SKM-1 treated with dmso at 0.1 percent for 144 hours (cell line): ENCODE measurements around the gene SNRNP70.
A peak's percentile ranks its signal among the peaks of the same experiment; 100 is the strongest.
"Not testable (repeated sequence)": the region's sequence is repeated elsewhere in the genome, so short reads cannot be mapped to it uniquely, and the experiment has no call there.

Experiments
- DNase-seq: peaks from one replicate; lab custom pipeline; 2025; ENCODE audit not compliant: unreplicated experiment; lab: John Stamatoyannopoulos, UW

SNRNP70 gene, protein sequence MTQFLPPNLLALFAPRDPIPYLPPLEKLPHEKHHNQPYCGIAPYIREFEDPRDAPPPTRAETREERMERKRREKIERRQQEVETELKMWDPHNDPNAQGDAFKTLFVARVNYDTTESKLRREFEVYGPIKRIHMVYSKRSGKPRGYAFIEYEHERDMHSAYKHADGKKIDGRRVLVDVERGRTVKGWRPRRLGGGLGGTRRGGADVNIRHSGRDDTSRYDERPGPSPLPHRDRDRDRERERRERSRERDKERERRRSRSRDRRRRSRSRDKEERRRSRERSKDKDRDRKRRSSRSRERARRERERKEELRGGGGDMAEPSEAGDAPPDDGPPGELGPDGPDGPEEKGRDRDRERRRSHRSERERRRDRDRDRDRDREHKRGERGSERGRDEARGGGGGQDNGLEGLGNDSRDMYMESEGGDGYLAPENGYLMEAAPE

GRCh38 chr19:49085020-49085867 is at the start of gene SNRNP70:
Gene SNRNP70 (plus strand): TSS chr19:49085451. CDS start chr19:49086415, 964 bp downstream.
- peak; percentile 80 for DNase-seq

DNA sequence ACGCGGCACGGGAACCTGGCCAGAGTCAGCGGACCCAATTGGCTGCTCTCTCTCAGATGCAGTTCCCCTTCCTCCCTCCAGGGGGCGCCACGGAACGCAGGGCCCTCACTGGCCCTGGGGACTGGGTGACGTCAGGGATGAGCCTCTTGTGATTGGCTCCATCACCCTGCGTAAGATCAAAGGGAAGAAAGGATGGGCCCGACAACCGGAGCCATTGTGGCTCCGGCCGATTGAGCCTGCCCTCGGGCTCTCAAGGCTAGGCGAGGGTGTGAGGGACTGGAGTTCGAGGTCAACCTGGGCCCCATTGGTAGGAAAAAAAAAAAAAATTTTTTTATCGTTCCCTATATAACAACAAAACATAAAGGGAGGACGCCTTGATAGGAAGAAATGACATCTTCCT is 48.4 kb upstream of the SNRNP70 start, which contains the start of gene CGB1:
Gene CGB1 (minus strand): TSS at position 81 of the 400 bp plus-strand sequence. CDS start 184 bp downstream, outside the sequence.
- not testable (repeated sequence) for DNase-seq

- not testable (repeated sequence) for DNase-seq
Measured at GRCh38 chr19:49038111-49038510, 47.1 kb upstream of the SNRNP70 start.

GRCh38 chr19:49038557-49039276 is 46.5 kb upstream of the SNRNP70 start:
- not testable (repeated sequence) for DNase-seq

- not testable (repeated sequence) for DNase-seq
Measured at GRCh38 chr19:49039736-49040135, 45.5 kb upstream of the SNRNP70 start.

DNA sequence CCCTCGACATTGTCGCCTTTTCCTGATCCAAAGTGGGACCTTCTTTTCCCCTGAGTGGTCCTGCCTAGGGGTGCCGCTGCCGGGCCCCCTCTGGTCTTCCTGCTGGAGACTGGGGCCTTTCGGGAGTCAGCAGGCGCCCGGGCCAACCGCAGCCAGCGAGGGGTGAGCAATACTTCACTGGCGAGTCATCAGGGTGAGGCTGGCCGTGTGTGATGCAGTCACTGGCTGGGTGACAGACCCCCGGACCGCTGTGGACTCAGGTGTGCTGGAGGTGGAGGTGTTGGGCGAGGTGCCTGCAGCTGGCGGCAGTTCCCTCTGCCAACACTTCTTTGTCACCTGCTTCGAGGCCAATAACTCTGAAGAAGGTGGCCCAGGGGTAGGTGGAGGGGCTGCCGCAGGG is 43.1 kb upstream of the SNRNP70 start:
- no peak for DNase-seq

GRCh38 chr19:49042666-49043065 is 42.6 kb upstream of the SNRNP70 start:
- DNase-seq, result not testable (repeated sequence)

GRCh38 chr19:49043548-49043947 is 41.7 kb upstream of the SNRNP70 start, which contains the start of gene CGB5:
Gene CGB5 (plus strand): TSS chr19:49043848. CDS start chr19:49044210, 362 bp downstream.
- DNase-seq, result not testable (repeated sequence)

DNA sequence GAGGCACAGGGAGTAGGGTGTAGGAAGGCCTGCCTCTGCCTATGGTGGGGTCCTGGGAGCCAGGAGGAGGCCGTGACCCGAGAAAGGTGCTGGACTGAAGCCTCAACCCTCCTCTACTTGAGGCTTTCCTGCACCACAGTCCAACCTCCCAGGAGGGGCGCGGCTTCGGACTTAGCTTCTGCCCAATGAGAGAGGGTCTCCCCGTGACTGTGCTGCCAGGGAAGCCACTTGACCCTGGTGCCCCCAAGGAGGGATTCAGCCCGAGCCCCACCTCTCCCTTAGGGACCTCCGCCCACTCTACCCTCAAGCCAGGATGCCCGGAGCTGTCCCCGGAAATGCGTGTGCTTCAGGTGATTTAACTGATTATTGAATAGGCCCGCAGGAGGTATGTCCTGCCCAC is 36.2 kb upstream of the SNRNP70 start, which contains the start of gene CGB8:
Gene CGB8 (minus strand): TSS at position 101 of the 400 bp plus-strand sequence. CDS start 372 bp downstream, outside the sequence.
- DNase-seq, result not testable (repeated sequence)

- DNase-seq, result not testable (repeated sequence)
Measured at GRCh38 chr19:49049834-49050233, 35.4 kb upstream of the SNRNP70 start.

DNA sequence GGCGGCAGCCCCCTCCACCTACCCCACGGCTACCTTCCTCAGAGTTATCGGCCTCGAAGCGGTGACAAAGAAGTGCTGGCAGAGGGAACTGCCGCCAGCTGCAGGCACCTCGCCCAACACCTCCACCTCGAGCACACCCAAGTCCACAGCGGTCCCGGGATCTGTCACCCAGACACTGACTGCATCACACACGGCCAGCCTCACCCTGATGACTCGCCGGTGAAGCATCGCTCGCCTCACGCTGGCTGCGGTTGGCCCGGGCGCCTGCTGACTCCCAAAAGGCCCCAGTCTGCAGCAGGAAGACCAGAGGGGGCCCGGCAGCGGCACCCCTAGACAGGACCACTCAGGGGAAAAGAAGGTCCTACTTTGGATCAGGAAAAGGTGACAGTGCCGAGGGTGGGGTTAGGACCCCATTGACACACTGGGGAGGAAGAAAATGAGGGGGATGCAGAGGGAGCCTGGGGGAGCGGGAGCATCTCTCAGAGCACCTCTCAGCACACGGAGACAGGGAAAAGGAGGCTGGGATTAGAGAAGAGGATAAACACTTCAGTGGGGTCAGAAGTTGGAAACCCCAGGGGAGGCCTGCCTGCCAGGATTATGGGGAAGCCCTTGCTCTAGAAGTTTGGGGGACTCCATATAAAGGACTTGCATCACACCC is 34.7 kb upstream of the SNRNP70 start:
- not testable (repeated sequence) for DNase-seq

DNA sequence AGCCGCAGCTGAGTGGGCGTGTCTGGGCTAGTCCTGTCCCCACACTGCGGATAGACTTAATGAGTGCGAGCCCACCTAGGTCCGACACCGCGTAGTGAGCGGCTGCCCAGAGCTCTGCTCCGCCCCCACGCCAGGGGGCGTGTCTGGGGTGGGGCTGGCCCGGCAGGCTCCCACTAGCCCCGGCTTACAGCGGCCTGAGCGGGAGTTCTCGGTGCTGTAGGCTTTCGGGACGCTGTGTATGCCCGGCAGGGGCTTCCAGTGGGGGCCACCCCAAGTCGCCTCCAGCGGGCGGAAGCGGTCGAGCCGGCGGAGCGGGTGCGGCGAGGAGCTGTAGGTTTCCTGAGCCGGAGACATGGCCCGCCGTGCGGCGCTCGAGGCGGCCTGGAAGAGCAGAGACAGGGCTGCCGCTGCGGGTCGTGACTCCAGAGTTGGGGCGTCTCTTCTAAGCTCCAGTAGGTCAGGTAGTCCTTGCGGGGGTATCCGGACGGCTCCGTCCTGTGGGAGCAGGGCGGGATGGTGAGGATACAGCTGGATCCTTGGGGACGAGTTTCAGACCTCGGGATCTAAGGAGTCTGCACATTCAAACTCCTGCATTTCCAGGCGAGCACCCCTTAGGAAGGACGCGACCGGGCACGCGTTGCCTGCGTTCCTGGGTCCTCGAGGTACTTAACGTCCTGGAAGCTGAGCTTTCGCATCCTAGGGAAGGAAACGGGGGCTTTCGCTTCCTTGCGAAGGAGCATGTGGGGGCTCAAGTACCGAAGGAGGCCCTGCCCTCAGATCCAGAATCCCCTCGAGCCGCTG is 28.9 kb upstream of the SNRNP70 start:
- DNase-seq, result no peak

DNA sequence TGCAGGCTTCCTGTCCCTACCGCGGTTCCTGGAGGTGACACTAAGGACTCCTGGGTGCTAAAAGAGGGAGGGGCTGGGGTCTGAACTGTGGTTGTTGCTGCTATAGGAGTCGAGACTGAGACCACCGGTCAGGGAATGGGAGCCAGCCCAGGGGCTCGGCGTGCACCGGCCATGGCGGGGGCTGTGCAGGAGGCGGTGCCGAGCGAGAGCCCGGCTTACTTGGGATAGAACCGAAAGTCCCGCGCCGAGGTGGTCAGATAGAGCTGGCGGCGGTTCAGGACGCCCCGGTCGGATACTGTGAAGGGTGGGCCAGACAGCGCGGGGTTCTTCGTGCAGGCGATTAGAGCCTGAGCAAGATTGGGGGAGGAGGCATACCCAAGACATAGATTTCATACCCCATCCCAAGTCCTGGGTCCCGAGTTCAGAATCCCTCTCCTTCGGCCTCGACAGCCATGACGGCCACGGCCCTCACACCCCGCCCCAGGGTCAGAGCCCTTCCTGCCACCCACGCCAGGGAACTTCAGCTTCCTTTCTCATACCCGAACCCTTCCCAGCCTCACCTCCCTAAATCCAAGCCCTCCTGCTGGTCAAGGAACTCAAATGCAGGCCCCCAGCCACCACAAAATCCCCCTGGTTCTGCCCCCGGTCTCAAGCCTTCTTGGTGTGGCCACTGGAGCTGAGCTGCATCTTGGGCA is 28.2 kb upstream of the SNRNP70 start:
- not testable (repeated sequence) for DNase-seq

DNA sequence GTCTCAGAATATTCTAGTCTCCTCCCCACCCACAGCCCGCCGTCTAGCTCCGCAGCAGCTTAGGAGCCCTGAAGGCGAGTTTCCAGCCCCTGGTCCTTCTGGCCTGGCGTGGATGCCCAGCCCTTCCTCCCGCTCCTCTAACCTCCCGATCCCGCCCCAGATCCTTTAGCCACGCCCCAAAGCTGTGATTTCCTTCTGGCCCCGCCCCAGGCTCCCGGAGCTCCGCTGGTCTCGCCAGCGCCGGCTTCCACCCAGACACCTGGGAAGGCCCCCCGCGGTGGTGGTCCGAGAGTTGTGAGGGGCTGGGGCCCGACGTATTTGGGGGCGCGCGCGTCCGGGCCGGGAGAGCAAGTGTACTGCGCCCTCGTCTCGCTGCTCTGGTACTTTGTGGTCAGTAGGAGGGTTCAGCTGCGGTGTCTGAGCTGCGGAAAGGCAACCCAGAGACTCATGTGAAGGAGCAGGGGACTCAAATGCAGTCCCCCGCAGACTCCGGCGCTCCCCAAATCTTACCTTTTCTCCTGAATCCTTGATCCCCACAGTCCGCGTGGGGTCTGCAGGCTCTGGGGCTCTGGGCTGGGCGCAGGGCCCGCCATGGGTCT is 27.5 kb upstream of the SNRNP70 start, which contains the start of gene CGB7:
Gene CGB7 (minus strand): TSS at position 114 of the 599 bp plus-strand sequence. CDS start 2,374 bp downstream, outside the sequence.
- DNase-seq, result no peak

DNA sequence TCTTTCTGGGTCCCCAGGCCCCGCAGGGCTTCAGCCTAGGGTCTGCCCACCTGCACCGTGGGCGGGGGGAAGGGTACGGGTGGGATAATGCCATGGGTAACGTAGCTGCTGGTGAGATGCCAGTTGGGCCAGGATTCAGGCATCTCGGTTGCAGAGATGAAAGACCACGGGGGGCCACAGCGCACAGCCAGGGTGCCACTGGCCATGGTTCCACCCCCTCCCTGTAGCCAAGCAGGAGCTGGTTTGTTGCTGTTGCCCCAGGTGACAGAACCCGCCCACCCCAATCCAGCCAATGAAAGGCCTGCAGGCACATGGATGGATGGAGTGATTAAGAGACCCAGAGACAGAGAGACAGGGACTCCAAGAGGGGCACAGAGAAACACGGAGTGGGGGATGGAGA is 26.7 kb upstream of the SNRNP70 start:
- no peak for DNase-seq

- no peak for DNase-seq
Measured at GRCh38 chr19:49059053-49059452, 26.2 kb upstream of the SNRNP70 start.

DNA sequence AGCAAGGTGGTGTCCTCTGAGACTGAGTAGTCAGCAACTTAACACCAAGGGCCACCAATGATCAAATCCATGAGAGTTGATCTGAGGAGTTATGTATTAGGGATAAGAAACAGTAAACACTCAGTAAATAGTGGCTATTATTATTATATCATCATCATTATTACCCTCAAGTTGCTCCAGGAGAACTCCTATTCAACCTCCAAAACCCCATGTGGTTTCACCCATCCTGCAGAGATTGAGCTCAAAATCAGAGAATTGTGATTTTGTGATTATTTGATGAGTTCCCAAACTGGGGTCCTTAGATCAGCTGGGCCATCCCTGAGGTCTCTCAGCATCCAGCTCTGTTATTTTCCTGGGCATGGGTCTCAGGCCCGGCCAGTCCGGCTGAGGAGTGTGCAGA is 24.3 kb upstream of the SNRNP70 start:
- no peak for DNase-seq

DNA sequence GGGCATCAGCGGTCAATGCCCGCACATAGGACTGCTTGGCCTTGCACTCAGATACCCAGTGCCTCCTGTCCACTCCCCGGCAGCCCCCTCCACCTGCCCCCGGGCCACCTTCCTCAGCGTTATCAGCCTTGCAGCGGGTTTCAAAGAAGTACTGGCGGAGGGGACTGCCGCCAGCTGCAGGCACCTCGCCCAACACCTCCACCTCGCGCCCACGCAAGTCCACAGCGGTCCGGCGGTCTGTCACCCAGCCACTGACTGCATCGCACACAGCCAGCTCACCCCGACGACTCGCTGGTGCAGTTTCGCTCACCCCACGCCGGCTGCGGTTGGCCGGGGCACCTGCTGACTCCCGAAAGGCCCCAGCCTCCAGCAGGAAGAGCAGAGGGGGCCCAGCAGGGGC is 23.8 kb upstream of the SNRNP70 start:
- DNase-seq, result no peak
